ENCODE data around the gene FUBP3. TPM values are rescaled to one million over a fixed set of nuclear protein-coding genes. Genes with fewer than 3 reads are reported as not detected.

The FUBP3 gene
- total RNA-seq, 4 donors from 2014 or later, result 33.1 to 59.9 (median 37.8) TPM

- TF ChIP-seq POLR2A (IDR thresholded peaks at IDR 0.05) (no peak), CTCF (IDR thresholded peaks at IDR 0.05) (no peak), EP300 (IDR thresholded peaks at IDR 0.05) (no peak)
- H3K9me3 ChIP-seq, result no peaks in the 10 kb centered on the region
- peak overlapping the region in 1 of 4 donors; percentile 7 for H3K4me3 ChIP-seq
- no peak for DNase-seq (ENCODE audit: low spot score in 2 of 2)
- WGBS, 2 donors, result 13 to 20% methylated on average over 28 of the region's 28 CpGs
- H3K27me3 ChIP-seq, result peaks cover 0 to 83% of the 10 kb centered on the region in 2 donors
- no peaks in the 10 kb centered on the region for H3K36me3 ChIP-seq
- H3K27ac ChIP-seq, result no peak overlapping the region
- peaks cover 0 to 18% (median 0%) of the 10 kb centered on the region in 4 donors for H3K4me1 ChIP-seq
Measured at GRCh38 chr9:130535818-130536521, 43.4 kb upstream of the FUBP3 start.

GRCh38 chr9:130536701-130537107, 42.7 kb upstream of the FUBP3 start:
- Histone ChIP-seq H3K36me3 (no peaks in the 10 kb centered on the region), H3K9me3 (no peaks in the 10 kb centered on the region), H3K27me3 (peaks cover 0 to 86% of the 10 kb centered on the region in 2 donors), H3K4me3 (no peak overlapping the region), H3K4me1 (peaks cover 0 to 18% (median 0%) of the 10 kb centered on the region in 4 donors), H3K27ac (no peak overlapping the region)
- TF ChIP-seq CTCF (IDR thresholded peaks at IDR 0.05), result no peak
- no peak for TF ChIP-seq EP300 (IDR thresholded peaks at IDR 0.05)
- TF ChIP-seq POLR2A (IDR thresholded peaks at IDR 0.05), result no peak
- WGBS, 2 donors, result 72 to 79% methylated on average over 3 of the region's 3 CpGs
- no peak for DNase-seq (ENCODE audit: low spot score in 2 of 2)

- WGBS, 2 donors, result 12 to 24% methylated on average over 25 of the region's 25 CpGs
- peaks cover 0 to 93% of the 10 kb centered on the region in 2 donors for H3K27me3 ChIP-seq
Measured at GRCh38 chr9:130537346-130538050, 41.9 kb upstream of the FUBP3 start.

GRCh38 chr9:130539420-130540223, 39.8 kb upstream of the FUBP3 start:
- H3K4me1 ChIP-seq, result peaks cover 0 to 18% (median 0%) of the 10 kb centered on the region in 4 donors
- H3K4me3 ChIP-seq, result no peak overlapping the region
- H3K27me3 ChIP-seq, result peaks cover 0 to 84% of the 10 kb centered on the region in 2 donors
- WGBS, 2 donors, result 66 to 71% methylated on average over 11 of the region's 11 CpGs
- no peak for DNase-seq (ENCODE audit: low spot score in 2 of 2)
- no peak for TF ChIP-seq POLR2A (IDR thresholded peaks at IDR 0.05)
- no peak for TF ChIP-seq EP300 (IDR thresholded peaks at IDR 0.05)
- TF ChIP-seq CTCF (IDR thresholded peaks at IDR 0.05), result no peak
- no peaks in the 10 kb centered on the region for H3K9me3 ChIP-seq
- no peak overlapping the region for H3K27ac ChIP-seq
- H3K36me3 ChIP-seq, result no peaks in the 10 kb centered on the region

More at GRCh38 chr9:130537346-130538050, 41.9 kb upstream of the FUBP3 start:
- H3K4me1 ChIP-seq, result peaks cover 0 to 18% (median 0%) of the 10 kb centered on the region in 4 donors
- no peaks in the 10 kb centered on the region for H3K36me3 ChIP-seq
- no peak for TF ChIP-seq POLR2A (IDR thresholded peaks at IDR 0.05)
- no peak for TF ChIP-seq CTCF (IDR thresholded peaks at IDR 0.05)
- TF ChIP-seq EP300 (IDR thresholded peaks at IDR 0.05), result no peak
- no peak overlapping the region for H3K4me3 ChIP-seq
- H3K27ac ChIP-seq, result no peak overlapping the region
- DNase-seq (ENCODE audit: low spot score in 2 of 2), result no peak
- H3K9me3 ChIP-seq, result no peaks in the 10 kb centered on the region

Data from tibial nerve (tissue), 4 donors.